OCI-LY7 (cell line): ENCODE data around the gene IFT43. TPM values are rescaled to one million over a fixed set of nuclear protein-coding genes. Genes with fewer than 3 reads are reported as not detected.

Experiments
- BruUV-seq: library from RNA; stranded (reverse); fragments of 400-500 nt; replicated peaks from 2 replicates; lab custom pipeline; 2021; lab: Mats Ljungman, UMichigan
- CTCF ChIA-PET: fragments of 300-600 bp; sonication (Branson Sonifier 250); formaldehyde crosslinking; loops from one replicate; lab custom pipeline; 2022; ENCODE audit warnings: antibody characterized with exemption; ENCODE audit not compliant: unreplicated experiment; lab: Charles Lee
- POLR2A ChIA-PET: fragments of 300-600 bp; sonication (Branson Sonifier 250); formaldehyde crosslinking; loops from one replicate; lab custom pipeline; 2022; ENCODE audit warnings: antibody characterized with exemption; lab: Charles Lee
- DNase-seq: peaks from one replicate; pipeline ENCODE4 v3.0.0-alpha.2; 2015; ENCODE audit warnings: low spot score
- H2AFZ ChIP-seq: fragments of 200-600 bp; sonication (generic), shearing (Covaris generic); 2 replicates; pipeline ENCODE4 v1.6.1; 2014; ENCODE audit warnings: mild to moderate bottlenecking, antibody characterized with exemption, low read length, moderate library complexity
- H3K27ac ChIP-seq: fragments of 200-600 bp; sonication (generic); 2 replicates; pipeline ENCODE4 v1.5.1; 2014; ENCODE audit warnings: mixed run types, low read depth, mild to moderate bottlenecking, moderate library complexity, low read length, inconsistent platforms; ENCODE audit not compliant: poor library complexity, severe bottlenecking
- H3K36me3 ChIP-seq: fragments of 200-600 bp; sonication (generic); 2 replicates; pipeline ENCODE4 v1.6.1; 2014; ENCODE audit warnings: mild to moderate bottlenecking, antibody characterized with exemption, low read length, moderate library complexity, mixed read lengths; ENCODE audit not compliant: insufficient read depth
- H3K4me1 ChIP-seq: fragments of 200-600 bp; sonication (generic); 2 replicates; pipeline ENCODE4 v1.5.1; 2014; ENCODE audit warnings: mild to moderate bottlenecking, low read length; ENCODE audit not compliant: insufficient read depth, poor library complexity, severe bottlenecking
- H3K4me2 ChIP-seq: fragments of 200-600 bp; sonication (generic); 2 replicates; pipeline ENCODE4 v1.6.1; 2014; ENCODE audit warnings: mild to moderate bottlenecking, low read length
- H3K4me3 ChIP-seq: fragments of 200-600 bp; sonication (generic); 2 replicates; pipeline ENCODE4 v1.5.1; 2014; ENCODE audit warnings: mild to moderate bottlenecking, low read depth, low read length; ENCODE audit not compliant: poor library complexity, severe bottlenecking
- H3K79me2 ChIP-seq: fragments of 200-600 bp; sonication (generic); 2 replicates; pipeline ENCODE4 v1.6.1; 2016; ENCODE audit warnings: low read depth, mild to moderate bottlenecking, low read length, moderate library complexity, mixed read lengths; ENCODE audit not compliant: insufficient read depth
- H3K9me2 ChIP-seq: fragments of 200-600 bp; sonication (generic); 2 replicates; pipeline ENCODE4 v1.6.1; 2016; ENCODE audit warnings: mild to moderate bottlenecking, low read length, mixed read lengths; ENCODE audit not compliant: insufficient read depth
- H3K9me3 ChIP-seq: fragments of 200-600 bp; sonication (generic); 2 replicates; pipeline ENCODE4 v1.6.1; 2014; ENCODE audit warnings: mild to moderate bottlenecking, mixed run types, low read length, mixed read lengths
- H4K20me1 ChIP-seq: fragments of 200-600 bp; sonication (generic); 2 replicates; pipeline ENCODE4 v1.6.1; 2014; ENCODE audit warnings: mild to moderate bottlenecking, antibody characterized with exemption, low read length, moderate library complexity, mixed read lengths; ENCODE audit not compliant: insufficient read depth
- CTCF ChIP-seq: fragments of 200-600 bp; sonication (generic); conservative IDR thresholded peaks from 2 replicates; pipeline ENCODE4 v1.5.1; 2014; ENCODE audit warnings: mild to moderate bottlenecking, antibody characterized with exemption, low read length, moderate library complexity, mixed read lengths
- EZH2phosphoT487 ChIP-seq: fragments of 200-600 bp; sonication (generic); IDR thresholded peaks from 2 replicates; pipeline ENCODE4 v1.6.1; 2018; ENCODE audit warnings: low read depth, borderline replicate concordance, mild to moderate bottlenecking, mixed run types, antibody characterized with exemption, low read length, moderate library complexity, mixed read lengths
- intact Hi-C: fragments of 100-400 bp; cut with micrococcal nuclease; formaldehyde crosslinking; loops from one replicate; pipeline ENCODE4 v1.10.0; 2022; ENCODE audit not compliant: unreplicated experiment
- total RNA-seq, 2 experiments: library from RNA; depleted of rRNA in 1 of 2; stranded (reverse); fragments of >200 nt in 1 of 2; shearing (Covaris generic) in 1 of 2; gene quantifications; 2 replicates each; pipeline ENCODE4 v1.2.3, GENCODE V29; 2014 to 2022

The IFT43 gene
- total RNA-seq, 2 experiments from 2014 or later, result 9.3 to 13.6 TPM

GRCh38 chr14:76077340-76077739, 91.8 kb downstream of the IFT43 start:
- Histone ChIP-seq H3K36me3 (no peaks in the 10 kb centered on the region), H3K4me1 (no peaks in the 10 kb centered on the region), H4K20me1 (no peaks in the 10 kb centered on the region), H3K9me2 (no peaks in the 10 kb centered on the region), H3K4me2 (no peak overlapping the region), H3K9me3 (no peaks in the 10 kb centered on the region), H2AFZ (no peak overlapping the region), H3K79me2 (no peaks in the 10 kb centered on the region), H3K4me3 (no peak overlapping the region), H3K27ac (no peak overlapping the region)
- no peak for TF ChIP-seq EZH2phosphoT487
- ChIA-PET POLR2A (no interaction called here), CTCF (no interaction called here)
- BruUV-seq, result no TSS peak
- intact Hi-C loops, result no loop called here
- no peak for DNase-seq

- Histone ChIP-seq H3K4me3 (no peak overlapping the region), H2AFZ (no peak overlapping the region), H3K4me2 (no peak overlapping the region), H3K79me2 (no peaks in the 10 kb centered on the region), H3K36me3 (no peaks in the 10 kb centered on the region), H3K27ac (no peak overlapping the region), H3K9me3 (no peaks in the 10 kb centered on the region), H3K9me2 (no peaks in the 10 kb centered on the region), H3K4me1 (no peaks in the 10 kb centered on the region), H4K20me1 (no peaks in the 10 kb centered on the region)
- no TSS peak for BruUV-seq
- intact Hi-C loops, result no loop called here
- TF ChIP-seq CTCF (no peak), EZH2phosphoT487 (no peak)
- ChIA-PET CTCF (no interaction called here), POLR2A (no interaction called here)
- DNase-seq, result no peak
These were observed 92.9 kb downstream of the IFT43 start for GRCh38 chr14:76078501-76078900.

- Histone ChIP-seq H3K4me3 (no peak overlapping the region), H3K9me3 (no peaks in the 10 kb centered on the region), H2AFZ (no peak overlapping the region), H3K4me1 (no peaks in the 10 kb centered on the region), H3K36me3 (no peaks in the 10 kb centered on the region), H3K27ac (no peak overlapping the region), H3K79me2 (no peaks in the 10 kb centered on the region), H3K4me2 (no peak overlapping the region), H3K9me2 (no peaks in the 10 kb centered on the region), H4K20me1 (no peaks in the 10 kb centered on the region)
- no peak for DNase-seq
- intact Hi-C loops, result no loop called here
- no TSS peak for BruUV-seq
- ChIA-PET POLR2A (interaction anchor here (0.6 kb wide), 1 partner anchor 464 kb away, joined by 4 read pairs; no protein-coding TSS in a partner anchor), CTCF (no interaction called here)
- TF ChIP-seq CTCF (no peak), EZH2phosphoT487 (no peak)
These were observed 94.5 kb downstream of the IFT43 start for GRCh38 chr14:76080025-76080424.
